GM12892 (cell line): ENCODE measurements around the gene NXPE1.

ENCODE experiments used
- POLR2A ChIP-seq: IDR thresholded peaks from 2 replicates; pipeline ENCODE4 v1.6.1; 2011; ENCODE audit warnings: low read depth, low read length, control low read depth
- TAF1 ChIP-seq: IDR thresholded peaks from 2 replicates; pipeline ENCODE4 v1.6.1; 2011; ENCODE audit warnings: low read depth, mild to moderate bottlenecking, control low read depth, low read length, borderline replicate concordance

DNA sequence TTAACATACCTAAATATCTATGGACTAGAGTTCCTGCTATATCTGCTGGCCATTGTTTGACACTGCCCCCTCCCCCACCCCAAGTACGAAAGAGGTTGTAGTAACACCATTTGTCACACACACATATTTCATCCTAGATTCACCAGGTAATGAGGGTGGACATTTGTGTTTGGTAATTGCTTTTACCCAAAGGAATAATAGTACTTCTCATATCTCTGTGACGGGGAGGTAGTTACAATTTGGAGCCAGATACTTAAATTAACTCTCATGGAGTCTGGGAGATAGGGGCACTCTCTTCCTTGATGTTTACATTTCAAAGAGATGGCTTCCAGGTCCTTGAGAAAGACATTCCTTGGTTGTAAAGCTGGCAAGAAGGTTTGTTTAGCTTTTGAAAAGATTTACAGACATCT, 81.7 kb downstream of the NXPE1 start:
- TF ChIP-seq POLR2A (no peak), TAF1 (no peak)
